Natural killer cell (primary cell): ENCODE measurements around the gene BRD4. TPM values are rescaled to one million over a fixed set of nuclear protein-coding genes. Genes with fewer than 3 reads are reported as not detected.

Experiments used
- ATAC-seq, 3 donors: fragments of 150-1000 bp in 2 of 3; fragments of 200-7000 bp in 1 of 3; cut with Tn5 transposase; 1 replicate in 1 of 3; 2 replicates in 2 of 3; pipeline ENCODE4 v1.10.0; 2021; ENCODE audit warnings: mild to moderate bottlenecking in 2 of 3, moderate library complexity in 2 of 3
- DNase-seq, 2 donors: peaks; one replicate each; pipeline versions ENCODE4 v3.0.0 to v3.0.0-alpha.2; 2013 to 2021; ENCODE audit warnings: mixed read lengths in 1 of 2
- H3K27ac ChIP-seq: one replicate; pipeline ENCODE4 v1.5.1; 2013; ENCODE audit warnings: mild to moderate bottlenecking, low read length
- H3K27me3 ChIP-seq: one replicate; pipeline ENCODE4 v1.6.1; 2013; ENCODE audit warnings: low read length; ENCODE audit not compliant: control insufficient read depth, insufficient read depth
- H3K36me3 ChIP-seq: one replicate; pipeline ENCODE4 v1.6.1; 2013; ENCODE audit warnings: low read length; ENCODE audit not compliant: control insufficient read depth, insufficient read depth
- H3K4me1 ChIP-seq: one replicate; pipeline ENCODE4 v1.6.1; 2013; ENCODE audit warnings: low read length; ENCODE audit not compliant: control insufficient read depth, insufficient read depth
- H3K4me3 ChIP-seq: one replicate; pipeline ENCODE4 v1.5.1; 2013; ENCODE audit warnings: low read length
- H3K9me3 ChIP-seq: one replicate; pipeline ENCODE4 v1.6.1; 2013; ENCODE audit warnings: low read length; ENCODE audit not compliant: control insufficient read depth, insufficient read depth
- H3K27ac Mint-ChIP-seq, 2 donors: one replicate each; pipeline ENCODE4 v1.8.0; 2022; ENCODE audit warnings: mild to moderate bottlenecking in 2 of 2, mixed read lengths in 2 of 2, moderate library complexity in 1 of 2
- H3K27me3 Mint-ChIP-seq, 2 donors: one replicate each; pipeline ENCODE4 v1.8.0; 2022; ENCODE audit warnings: low read depth in 2 of 2, mixed read lengths in 2 of 2
- H3K36me3 Mint-ChIP-seq: one replicate; pipeline ENCODE4 v1.8.0; 2022; ENCODE audit warnings: mixed read lengths
- H3K4me1 Mint-ChIP-seq, 2 donors: one replicate each; pipeline ENCODE4 v1.8.0; 2022; ENCODE audit warnings: mixed read lengths in 2 of 2
- H3K4me3 Mint-ChIP-seq: one replicate; pipeline ENCODE4 v1.8.0; 2022; ENCODE audit warnings: mild to moderate bottlenecking, moderate library complexity, mixed read lengths
- H3K9me3 Mint-ChIP-seq, 2 donors: one replicate each; pipeline ENCODE4 v1.8.0; 2022; ENCODE audit warnings: mixed read lengths in 2 of 2
- CTCF ChIP-seq: fragments of 200-600 bp; IDR thresholded peaks from one replicate; pipeline ENCODE4 v1.8.0; 2022; ENCODE audit warnings: antibody characterized with exemption
- WGBS: methylation state at CpG from one replicate; pipeline ENCODE4 v1.1.7; 2013; ENCODE audit warnings: missing lambda C conversion rate; ENCODE audit not compliant: insufficient coverage; 5-methylcytosine and 5-hydroxymethylcytosine counted together
- intact Hi-C: fragments of 100-400 bp; cut with micrococcal nuclease; formaldehyde crosslinking; loops from one replicate; pipeline ENCODE4 v1.14.2; 2022
- total RNA-seq, 4 donors: library from RNA; stranded (reverse); fragments of 120-200 nt in 1 of 4; gene quantifications; one replicate each; pipeline versions ENCODE4 v1.2.3 to v1.2.4, GENCODE V29; 2013 to 2022

BRD4 gene
- total RNA-seq, 3 donors from 2014 or later (not counting 1 experiment from before 2014, with no cell fraction given) = 91.9 to 116 (median 98.3) TPM

GRCh38 chr19:15358918-15359317, 26.6 kb upstream of the BRD4 start:
- Mint-ChIP-seq H3K9me3 (no peaks in the 10 kb centered on the region), H3K27me3 (no peaks in the 10 kb centered on the region), H3K27ac (peak overlapping the region; percentile 2 to 63), H3K4me1 (peaks cover 7 to 16% of the 10 kb centered on the region in 2 donors), H3K4me3 (no peak overlapping the region), H3K36me3 (peaks cover 16% of the 10 kb centered on the region)
- ATAC-seq (no peak), DNase-seq (no peak)
- Histone ChIP-seq H3K36me3 (peaks cover 61% of the 10 kb centered on the region), H3K27me3 (no peaks in the 10 kb centered on the region), H3K27ac (no peak overlapping the region), H3K4me3 (no peak overlapping the region), H3K4me1 (peaks cover 9% of the 10 kb centered on the region), H3K9me3 (no peaks in the 10 kb centered on the region)
- WGBS = 78% methylated on average over 3 of the region's 3 CpGs
- no peak for TF ChIP-seq CTCF
- intact Hi-C loops = no loop called here

- no peak overlapping the region for H3K4me3 Mint-ChIP-seq
- no peaks in the 10 kb centered on the region for H3K9me3 Mint-ChIP-seq
- peaks cover 7 to 16% of the 10 kb centered on the region in 2 donors for H3K4me1 Mint-ChIP-seq
- TF ChIP-seq CTCF = no peak
- no peak overlapping the region for H3K4me3 ChIP-seq
- H3K27ac ChIP-seq = no peak overlapping the region
- WGBS = 98% methylated on average over 4 of the region's 4 CpGs
- intact Hi-C loops = no loop called here
- ATAC-seq (no peak), DNase-seq (no peak)
- H3K4me1 ChIP-seq = peaks cover 9% of the 10 kb centered on the region
- no peaks in the 10 kb centered on the region for H3K9me3 ChIP-seq
- H3K36me3 ChIP-seq = peaks cover 65% of the 10 kb centered on the region
- H3K27me3 ChIP-seq = no peaks in the 10 kb centered on the region
- H3K27me3 Mint-ChIP-seq = no peaks in the 10 kb centered on the region
- H3K27ac Mint-ChIP-seq = no peak overlapping the region
- H3K36me3 Mint-ChIP-seq = peaks cover 16% of the 10 kb centered on the region
These were observed 25.6 kb upstream of the BRD4 start for GRCh38 chr19:15357906-15358305.

- WGBS = 95% methylated on average over 27 of the region's 27 CpGs
- no peak overlapping the region for H3K27ac Mint-ChIP-seq
These were observed 22.4 kb upstream of the BRD4 start for GRCh38 chr19:15354566-15355296.

More at GRCh38 chr19:15354566-15355296, 22.4 kb upstream of the BRD4 start:
- TF ChIP-seq CTCF = no peak
- H3K27me3 Mint-ChIP-seq = no peaks in the 10 kb centered on the region
- no peaks in the 10 kb centered on the region for H3K9me3 Mint-ChIP-seq
- H3K4me3 Mint-ChIP-seq = no peak overlapping the region
- H3K4me1 Mint-ChIP-seq = peaks cover 0 to 7% of the 10 kb centered on the region in 2 donors
- ATAC-seq = peak in 1 of 3 donors; percentile 19
- peaks cover 9% of the 10 kb centered on the region for H3K36me3 Mint-ChIP-seq
- Histone ChIP-seq H3K27ac (no peak overlapping the region), H3K4me1 (no peaks in the 10 kb centered on the region), H3K27me3 (no peaks in the 10 kb centered on the region), H3K4me3 (no peak overlapping the region), H3K9me3 (no peaks in the 10 kb centered on the region), H3K36me3 (peaks cover 43% of the 10 kb centered on the region)
- intact Hi-C loops = no loop called here
- DNase-seq = no peak
